ENCODE measurements around the gene CFAP54.

The CFAP54 gene

DNA sequence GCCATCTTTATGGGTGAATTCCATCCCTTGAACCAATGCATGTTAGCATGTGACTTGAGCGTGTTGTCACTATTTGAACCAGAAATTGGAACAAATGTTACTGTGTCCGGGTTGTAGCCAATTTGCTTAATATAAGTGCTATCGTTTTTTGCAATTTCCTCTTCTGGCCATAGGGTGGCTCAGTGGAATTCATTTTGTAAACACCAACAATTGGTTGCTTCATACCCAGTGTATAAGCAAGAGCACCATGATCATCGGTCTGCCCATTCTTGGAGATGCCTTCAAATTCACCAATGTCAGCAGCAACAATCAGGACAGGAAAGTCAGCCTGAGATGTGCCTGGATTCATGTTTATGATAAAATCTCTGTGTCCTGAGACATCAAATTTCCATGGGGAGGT lies 412.7 kb downstream of the CFAP54 start:
- DNase-seq = no peak

DNA sequence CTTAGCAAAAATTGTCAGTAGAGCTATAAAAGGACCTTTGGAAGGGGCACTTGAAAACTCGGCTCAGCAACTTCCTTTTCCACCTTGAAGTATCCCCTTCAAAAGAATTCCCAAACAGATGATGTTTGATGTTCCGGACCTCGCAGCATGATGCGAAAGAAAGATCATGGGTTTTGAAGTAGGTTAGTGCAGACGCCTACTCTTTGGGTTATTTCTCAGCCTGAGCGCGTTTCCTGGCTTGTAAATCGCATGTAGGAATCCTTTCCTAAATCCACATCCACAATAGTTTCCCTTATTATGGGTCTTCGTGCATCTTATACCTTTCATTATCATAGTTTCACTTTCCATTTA lies 417.1 kb downstream of the CFAP54 start:
- no peak for DNase-seq

DNA sequence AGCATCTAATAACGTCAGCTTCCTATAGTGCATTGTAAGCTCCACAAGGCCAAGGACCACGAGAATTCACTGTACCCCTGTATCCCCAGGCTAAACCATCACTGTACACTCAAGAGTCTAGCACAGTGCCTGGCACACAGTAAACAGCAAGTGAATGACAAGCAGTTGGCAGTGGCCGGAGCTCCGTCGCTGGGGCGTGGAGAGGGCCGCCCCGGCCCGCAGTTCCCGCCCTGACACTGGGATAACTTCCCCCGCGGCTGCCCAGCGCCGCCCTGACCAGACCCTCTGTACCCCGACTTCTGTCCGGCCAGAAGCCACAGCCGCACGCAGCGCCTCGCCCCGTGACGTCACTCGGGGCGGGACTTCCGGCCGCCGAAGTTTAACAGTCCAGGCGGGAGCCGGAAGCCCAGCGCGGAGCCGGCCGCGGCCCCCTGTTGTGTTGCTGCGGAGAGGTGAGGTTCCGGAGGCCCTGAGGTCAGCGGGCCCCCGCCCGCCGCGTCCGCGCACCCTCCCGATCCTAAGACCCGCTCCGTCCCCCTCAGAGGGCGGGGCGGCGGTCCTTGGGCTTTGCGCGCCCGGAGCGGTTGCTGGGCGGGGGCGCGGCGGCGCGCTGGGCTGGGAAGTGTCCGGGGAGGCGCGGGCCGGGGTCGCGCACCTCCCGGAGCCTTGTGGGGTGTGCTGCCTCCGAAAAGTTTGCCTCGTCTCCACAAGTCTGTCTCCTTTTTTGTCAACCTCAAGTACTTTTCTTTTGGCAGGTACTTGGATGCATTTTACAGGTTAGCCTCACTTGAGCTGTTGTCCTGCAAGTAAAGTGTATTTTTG lies 417.7 kb downstream of the CFAP54 start, which contains the start of gene NEDD1:
TSS of gene NEDD1 (plus strand) at position 409 of the 822 bp plus-strand sequence. CDS start 2,503 bp downstream, outside the sequence.
- DNase-seq = peak; percentile 39

DNA sequence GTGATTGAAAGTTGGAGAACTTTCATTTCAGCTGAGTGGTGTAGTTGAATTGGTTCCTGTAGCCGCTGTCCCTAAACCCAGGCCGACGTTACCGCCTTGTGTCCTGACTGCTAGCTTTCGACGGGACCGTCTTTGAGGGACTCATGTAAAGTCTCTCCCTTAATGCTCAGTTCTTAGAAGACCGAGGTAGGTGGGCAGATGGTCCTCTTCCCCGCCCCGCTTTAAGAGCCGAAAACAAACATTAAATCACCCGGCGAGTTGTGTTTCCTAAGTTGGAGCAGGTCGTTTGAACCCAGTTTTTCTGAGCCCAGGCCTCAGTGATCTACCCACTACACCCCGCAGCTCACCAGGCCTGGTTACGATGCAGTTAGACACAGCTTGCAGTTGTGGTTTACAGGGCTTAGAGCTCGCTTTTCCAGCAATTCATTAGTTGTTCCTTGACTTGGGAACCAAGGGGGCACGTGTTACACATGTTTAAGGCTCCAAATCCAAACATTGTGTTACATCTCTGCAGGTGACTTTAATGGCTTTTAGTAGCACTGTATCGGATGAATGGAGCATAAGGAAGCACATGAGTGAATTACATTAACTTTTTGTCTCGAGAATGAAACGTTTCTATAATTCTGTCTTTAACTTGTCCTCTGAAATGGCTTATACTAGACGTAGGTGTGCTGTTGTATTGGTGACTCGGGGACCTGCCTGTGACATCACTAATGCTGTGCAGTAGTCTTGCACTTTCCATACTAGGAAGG lies 418.5 kb downstream of the CFAP54 start:
- DNase-seq = no peak

DNA sequence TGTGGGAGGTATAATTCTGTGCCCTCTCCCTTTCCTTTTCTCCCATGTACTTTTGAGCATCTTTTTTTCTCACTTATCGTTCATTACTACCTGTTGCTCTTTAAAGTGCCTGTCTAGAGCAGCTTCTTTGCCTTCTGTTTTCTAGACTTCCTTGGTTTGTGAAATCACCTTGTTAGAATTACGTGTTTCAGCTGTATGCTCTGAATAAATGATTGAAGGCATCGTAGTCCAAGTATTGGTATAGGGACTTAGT lies 419.0 kb downstream of the CFAP54 start:
- no peak for DNase-seq

DNA sequence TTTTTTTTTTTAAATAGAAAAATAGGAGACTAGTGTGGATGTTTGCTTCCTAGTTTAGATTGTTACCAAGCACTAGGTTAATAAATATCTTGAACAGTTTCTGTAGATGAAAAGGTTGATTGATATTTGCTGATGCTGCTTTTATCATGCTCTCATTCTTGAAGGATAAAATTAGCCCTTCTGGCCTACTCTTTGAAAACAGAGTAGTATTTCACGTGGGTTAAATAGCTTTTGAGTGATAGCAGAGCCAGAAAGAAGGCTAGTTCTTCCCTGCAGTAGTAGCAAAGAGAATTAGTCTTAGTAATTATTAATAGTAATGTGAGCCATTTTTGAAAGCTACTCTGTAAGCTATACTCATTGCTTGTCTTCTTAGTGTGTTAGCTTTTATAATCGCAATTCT lies 422.9 kb downstream of the CFAP54 start:
- DNase-seq = no peak

DNA sequence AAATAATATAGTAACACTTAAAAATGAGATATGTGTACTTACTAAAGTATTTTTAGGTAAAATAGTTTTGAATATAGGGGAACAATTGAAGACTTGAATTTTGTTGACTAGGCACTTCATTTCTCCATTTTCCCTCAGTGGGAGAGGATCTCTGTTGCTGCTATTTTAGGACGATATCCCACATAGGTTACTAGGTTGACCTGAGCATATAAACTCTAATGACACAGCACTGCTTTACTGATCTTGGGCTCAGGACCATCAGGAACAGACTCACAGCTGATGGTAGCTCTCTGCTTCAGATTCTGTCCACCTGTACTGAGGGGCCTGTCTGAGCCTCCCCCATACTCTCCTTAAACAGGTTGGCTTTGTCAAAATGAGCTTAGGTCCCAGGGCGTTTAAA lies 423.6 kb downstream of the CFAP54 start:
- DNase-seq = no peak

DNA sequence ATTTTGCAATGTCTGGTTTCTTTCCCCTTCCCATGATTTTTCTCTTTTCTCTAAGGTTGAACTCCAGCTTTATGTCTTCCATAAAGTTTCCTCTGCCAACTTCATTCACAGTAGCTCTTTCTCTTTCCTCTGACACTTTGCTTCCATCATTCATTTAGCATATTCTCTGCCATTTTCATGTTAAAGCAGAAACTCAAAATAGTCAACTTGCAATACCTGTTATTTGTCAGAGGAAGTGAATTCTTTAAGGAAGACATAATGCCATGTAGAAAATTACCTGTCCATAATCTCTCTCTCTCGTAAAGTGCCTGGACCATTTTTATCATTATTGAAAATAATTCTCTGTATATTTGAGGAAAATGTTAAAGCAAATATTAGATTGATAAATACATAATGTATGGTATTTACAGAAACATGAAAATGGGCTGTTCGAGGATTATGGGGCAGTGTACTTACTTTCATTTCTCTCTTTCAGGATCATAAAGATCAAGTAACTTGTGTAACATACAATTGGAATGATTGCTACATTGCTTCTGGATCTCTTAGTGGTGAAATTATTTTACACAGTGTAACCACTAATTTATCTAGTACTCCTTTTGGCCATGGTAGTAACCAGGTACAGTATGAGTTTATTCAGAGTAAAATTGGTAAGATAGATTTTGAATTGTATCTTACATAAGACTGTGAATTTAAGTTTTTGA lies 430.3 kb downstream of the CFAP54 start:
- no peak for DNase-seq
